Effector memory CD4-positive, alpha-beta T cell (primary cell): ENCODE results near the gene RPL3.
A peak's percentile ranks its signal among the peaks of the same experiment; 100 is the strongest.

Source experiments
- DNase-seq, 3 donors: peaks; one replicate each; pipeline ENCODE4 v3.0.0-alpha.2; 2020
- H3K27ac ChIP-seq: 2 replicates; pipeline ENCODE4 v1.7.0; 2013; ENCODE audit warnings: mild to moderate bottlenecking, low read length, moderate library complexity; ENCODE audit not compliant: insufficient read depth, poor library complexity, severe bottlenecking
- H3K27me3 ChIP-seq: replicated peaks from 2 replicates; pipeline ENCODE4 v1.7.0; 2013; ENCODE audit warnings: mild to moderate bottlenecking, low read length; ENCODE audit not compliant: insufficient read depth, control insufficient read depth, poor library complexity, severe bottlenecking
- H3K36me3 ChIP-seq: 2 replicates; pipeline ENCODE4 v1.7.0; 2013; ENCODE audit warnings: mild to moderate bottlenecking, low read length, moderate library complexity; ENCODE audit not compliant: control insufficient read depth, insufficient read depth
- H3K4me1 ChIP-seq: 2 replicates; pipeline ENCODE4 v1.7.0; 2013; ENCODE audit warnings: low read length, mild to moderate bottlenecking; ENCODE audit not compliant: control insufficient read depth, insufficient read depth, poor library complexity, severe bottlenecking
- H3K4me3 ChIP-seq: 2 replicates; pipeline ENCODE4 v1.7.0; 2013; ENCODE audit warnings: low read length, low read depth, mild to moderate bottlenecking; ENCODE audit not compliant: insufficient read depth, poor library complexity, severe bottlenecking
- H3K9me3 ChIP-seq: 2 replicates; pipeline ENCODE4 v1.7.0; 2013; ENCODE audit warnings: mild to moderate bottlenecking, low read length, moderate library complexity; ENCODE audit not compliant: control insufficient read depth
- total RNA-seq, 3 donors: gene quantifications; one replicate each; lab custom pipeline; 2026; lab: John Stamatoyannopoulos, UW

Gene RPL3
- total RNA-seq: 2,088 to 2,666 (median 2,271) reads per million in 3 donors

DNA sequence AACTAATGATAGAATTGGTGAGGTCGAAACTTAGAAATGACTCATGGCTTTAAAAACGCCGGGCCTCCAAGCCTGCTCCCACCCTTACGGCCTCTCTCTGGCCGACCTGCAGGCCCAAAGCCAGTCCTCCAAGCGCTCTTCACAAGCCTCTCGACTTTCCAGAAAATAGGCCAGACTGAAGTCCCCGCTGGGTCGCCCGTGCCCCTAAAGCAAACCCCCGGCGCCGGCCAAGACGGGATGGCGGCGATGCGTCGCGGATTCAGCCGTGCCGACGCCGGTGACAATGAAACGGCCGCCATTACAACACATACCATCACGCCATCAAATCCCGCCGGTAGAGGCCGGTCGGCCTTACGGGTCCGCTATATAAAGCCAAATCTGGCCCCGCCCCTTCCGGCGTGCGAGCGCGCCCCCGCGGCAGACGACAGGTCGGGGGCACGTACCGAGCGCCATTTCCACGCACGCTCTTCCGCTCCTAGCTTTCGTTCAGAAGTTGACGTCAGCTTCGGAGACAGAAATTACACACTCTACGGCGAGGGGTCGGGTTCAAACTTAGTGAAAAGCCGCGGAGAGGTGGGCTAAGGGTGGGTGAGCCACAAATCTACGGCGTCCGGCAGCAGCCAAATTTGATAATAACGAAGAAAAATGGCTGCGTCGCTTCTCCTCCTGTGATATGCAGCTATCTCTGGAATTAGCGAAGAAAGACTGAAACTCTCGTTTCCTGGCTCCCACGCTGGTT, at the start of gene RPL3:
Gene RPL3 (minus strand): TSS at position 340 of the 739 bp plus-strand sequence. CDS start 26 bp downstream, at position 314.
- H3K4me1 ChIP-seq: peaks cover 40% of the 10 kb centered on the region
- no peaks in the 10 kb centered on the region for H3K27me3 ChIP-seq
- no peaks in the 10 kb centered on the region for H3K9me3 ChIP-seq

DNA sequence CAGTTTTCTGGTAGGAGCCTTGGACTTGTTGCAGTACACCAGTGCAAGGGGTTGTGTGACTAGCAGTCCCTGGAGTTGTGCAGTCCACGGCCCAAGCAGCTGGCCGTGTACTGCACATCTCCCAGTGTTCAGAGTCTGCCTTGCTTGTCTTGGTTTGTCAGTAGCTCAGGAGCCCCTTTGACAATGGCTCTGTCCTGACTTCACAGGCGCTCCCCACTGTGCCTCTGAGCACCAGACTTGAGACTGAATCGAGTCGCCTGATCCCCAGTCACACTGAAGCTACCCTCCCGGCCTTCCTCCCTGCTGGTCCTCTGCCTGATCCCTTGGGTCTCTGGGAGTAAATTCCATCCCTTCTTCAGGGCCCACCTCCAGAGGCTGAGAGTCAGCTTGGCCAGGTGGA, 49.8 kb upstream of the RPL3 start:
- no peak for DNase-seq
- no peak overlapping the region for H3K27ac ChIP-seq
- no peaks in the 10 kb centered on the region for H3K27me3 ChIP-seq
- no peak overlapping the region for H3K4me3 ChIP-seq
- H3K9me3 ChIP-seq: no peaks in the 10 kb centered on the region
- no peaks in the 10 kb centered on the region for H3K4me1 ChIP-seq
- no peaks in the 10 kb centered on the region for H3K36me3 ChIP-seq

More for the DNA sequence above, at the start of gene RPL3:
- Histone ChIP-seq H3K27ac (peak within 1 kb of the TSS; percentile 91), H3K4me3 (peak within 1 kb of the TSS; percentile 85), H3K36me3 (peaks cover 42% of the 10 kb centered on the region)
- DNase-seq: peak; percentile 92 to 97 (median 94)

DNA sequence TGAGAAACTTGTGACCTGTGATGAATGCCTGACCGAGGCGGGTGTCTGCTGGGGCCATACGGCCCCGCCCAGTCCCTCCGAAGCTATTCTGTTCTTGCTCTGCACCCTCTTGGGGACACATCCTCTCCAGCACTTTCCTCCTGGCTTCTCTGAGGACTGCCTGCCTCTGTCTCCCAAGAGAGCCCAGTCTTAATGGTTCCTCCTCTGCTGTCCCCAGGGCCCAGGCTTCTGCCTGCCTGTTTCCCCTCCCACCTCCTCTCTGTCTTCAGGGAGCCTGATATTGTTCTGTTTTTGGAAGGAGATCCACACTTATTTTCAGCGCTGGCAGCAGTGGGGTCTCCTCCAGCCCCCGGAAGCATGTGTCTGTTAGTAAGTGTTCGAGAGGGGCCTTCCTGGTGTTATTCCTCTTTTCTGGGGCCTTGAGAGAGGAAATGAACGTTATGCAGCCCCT, 49.1 kb upstream of the RPL3 start:
- H3K4me3 ChIP-seq: no peak overlapping the region
- DNase-seq: no peak
- H3K36me3 ChIP-seq: no peaks in the 10 kb centered on the region
- H3K27me3 ChIP-seq: no peaks in the 10 kb centered on the region
- H3K27ac ChIP-seq: no peak overlapping the region
- no peaks in the 10 kb centered on the region for H3K9me3 ChIP-seq
- H3K4me1 ChIP-seq: no peaks in the 10 kb centered on the region

DNA sequence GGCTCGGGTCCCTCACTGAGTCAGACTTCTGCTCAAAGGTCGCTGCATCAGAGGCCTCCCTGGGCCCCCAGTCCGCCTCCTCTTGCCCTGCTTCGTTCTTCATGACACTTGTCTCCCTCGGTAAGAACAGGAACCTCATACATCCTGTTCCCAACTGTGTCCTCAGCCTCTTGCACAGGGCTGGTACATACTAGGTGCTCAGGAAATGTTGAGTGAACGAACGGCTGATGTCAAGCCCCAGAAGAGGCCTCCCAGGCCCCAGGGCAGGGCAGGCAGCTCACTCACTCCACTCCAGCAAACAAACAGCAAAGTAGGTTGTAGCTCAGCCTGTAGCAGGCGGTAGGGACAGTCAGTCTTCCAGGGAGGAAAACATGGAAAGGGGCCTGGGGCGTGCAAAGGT, 47.6 kb upstream of the RPL3 start:
- no peaks in the 10 kb centered on the region for H3K36me3 ChIP-seq
- H3K27ac ChIP-seq: no peak overlapping the region
- no peaks in the 10 kb centered on the region for H3K9me3 ChIP-seq
- H3K4me1 ChIP-seq: no peaks in the 10 kb centered on the region
- DNase-seq: no peak
- H3K4me3 ChIP-seq: no peak overlapping the region
- no peaks in the 10 kb centered on the region for H3K27me3 ChIP-seq

DNA sequence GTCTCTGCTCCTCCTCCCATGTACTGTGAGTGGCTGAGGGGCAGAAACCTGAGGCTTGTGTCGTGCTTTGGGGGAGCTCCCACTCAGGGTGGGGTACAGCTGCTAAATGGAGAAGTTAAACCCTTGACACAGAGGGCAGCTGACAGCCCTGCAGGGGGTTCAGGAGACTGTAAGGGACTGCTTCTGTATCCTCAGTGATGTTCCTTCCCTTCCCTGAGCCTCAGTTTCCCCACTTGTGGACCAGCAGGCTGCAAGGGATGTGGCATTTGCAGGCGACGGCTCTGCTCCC, 46.0 kb upstream of the RPL3 start:
- H3K36me3 ChIP-seq: no peaks in the 10 kb centered on the region
- H3K4me1 ChIP-seq: no peaks in the 10 kb centered on the region

DNA sequence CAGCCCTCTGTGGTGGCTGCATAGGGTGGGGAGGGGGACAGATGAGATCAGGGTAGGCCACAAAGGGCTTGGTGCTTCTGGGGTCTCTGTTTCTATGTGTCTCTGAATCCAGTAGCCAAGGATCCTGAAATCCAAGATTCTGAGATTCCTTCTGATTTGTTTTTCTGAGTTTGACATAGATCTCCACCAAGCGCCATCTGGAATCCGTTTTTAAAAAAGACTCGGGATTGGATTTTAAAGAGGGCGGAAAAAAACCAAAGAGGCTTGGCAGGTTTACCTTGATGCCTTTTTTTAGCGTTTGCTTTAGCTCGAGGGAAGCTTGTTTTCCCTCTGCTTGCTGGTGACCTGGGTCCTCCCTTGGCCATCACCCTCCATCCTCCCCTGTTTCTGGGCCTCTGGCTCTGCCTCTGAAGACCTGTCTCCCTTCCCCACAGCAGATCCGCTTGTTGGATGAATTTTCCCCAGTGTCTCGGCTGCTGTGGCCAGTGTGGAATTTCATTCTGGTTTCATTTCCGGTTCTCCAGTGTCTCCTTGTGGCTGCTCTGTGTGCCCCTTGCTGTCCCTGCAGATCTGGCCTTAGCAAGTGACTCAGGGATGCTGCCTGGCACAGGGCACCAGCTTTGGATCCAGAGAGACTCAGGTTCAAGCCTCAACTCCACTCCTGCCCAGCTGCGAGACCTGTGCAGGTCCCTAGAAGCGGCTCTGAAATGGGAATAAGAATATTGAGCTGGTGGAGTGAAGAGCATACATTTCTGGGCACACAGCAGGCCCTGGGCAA, 45.5 kb upstream of the RPL3 start:
- no peak overlapping the region for H3K4me3 ChIP-seq
- H3K36me3 ChIP-seq: no peaks in the 10 kb centered on the region
- no peak for DNase-seq
- no peaks in the 10 kb centered on the region for H3K4me1 ChIP-seq
- H3K9me3 ChIP-seq: no peaks in the 10 kb centered on the region
- H3K27ac ChIP-seq: no peak overlapping the region
- H3K27me3 ChIP-seq: no peaks in the 10 kb centered on the region

More for the DNA sequence above, 46.0 kb upstream of the RPL3 start:
- no peak overlapping the region for H3K27ac ChIP-seq
- DNase-seq: no peak
- H3K9me3 ChIP-seq: no peaks in the 10 kb centered on the region
- H3K4me3 ChIP-seq: no peak overlapping the region
- no peaks in the 10 kb centered on the region for H3K27me3 ChIP-seq

DNA sequence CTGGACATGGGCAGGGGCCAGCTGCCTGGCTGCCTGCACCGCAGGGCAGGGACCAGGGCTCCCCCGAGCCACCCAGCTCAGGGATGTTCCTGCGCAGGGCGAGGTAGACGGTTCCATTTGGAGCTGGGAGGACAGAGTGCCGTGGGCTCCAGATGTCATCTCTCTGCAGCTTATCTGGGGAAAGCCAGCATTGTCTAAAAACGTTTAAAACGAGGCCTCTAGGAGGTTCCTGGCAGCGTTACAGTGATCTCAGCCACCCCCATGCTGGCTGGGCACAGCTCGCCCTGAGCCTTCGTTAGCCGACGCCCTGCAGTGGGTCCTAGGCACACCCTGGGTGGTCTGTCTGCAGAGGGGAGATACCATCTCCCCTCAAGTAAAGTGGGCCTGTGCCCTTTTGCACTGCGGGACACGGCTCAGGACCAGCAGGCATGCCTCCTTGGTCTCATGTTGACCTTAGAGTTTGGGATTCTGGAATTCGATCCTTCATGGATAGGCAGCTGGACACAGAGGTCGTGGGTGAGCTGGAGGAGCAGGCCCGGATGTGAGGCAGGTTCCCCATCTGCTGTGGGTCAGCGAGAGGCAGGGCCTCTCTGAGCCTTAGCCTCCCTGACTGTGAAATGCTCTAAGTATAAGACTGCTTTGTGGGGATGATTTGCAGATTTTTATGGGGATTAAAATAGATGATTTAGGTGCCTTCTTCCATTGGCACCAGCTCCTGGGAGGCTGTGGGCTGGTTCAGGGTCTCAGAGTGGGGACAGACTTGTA, 44.5 kb upstream of the RPL3 start:
- Histone ChIP-seq H3K9me3 (no peaks in the 10 kb centered on the region), H3K27ac (no peak overlapping the region), H3K4me1 (no peaks in the 10 kb centered on the region), H3K27me3 (no peaks in the 10 kb centered on the region), H3K36me3 (no peaks in the 10 kb centered on the region), H3K4me3 (no peak overlapping the region)
- no peak for DNase-seq

DNA sequence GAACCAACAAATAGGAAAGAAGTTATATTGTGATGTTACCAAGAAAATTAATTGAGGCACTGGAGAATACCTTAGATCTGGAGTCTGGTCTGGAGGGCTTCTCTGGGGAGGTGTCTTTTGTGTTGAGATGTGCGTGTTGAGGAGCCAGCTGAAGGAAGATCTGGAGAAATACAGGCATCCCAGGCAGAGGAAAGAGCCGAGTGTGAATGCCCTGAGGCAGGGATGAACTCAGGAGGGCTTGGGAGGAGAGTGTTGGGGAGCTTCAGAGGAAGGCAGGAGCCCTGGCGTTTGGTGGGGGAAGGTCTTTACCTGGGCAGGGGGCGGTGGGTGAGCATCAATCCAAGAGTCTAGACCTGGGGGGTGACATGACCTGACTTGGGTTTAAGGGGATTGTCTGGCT, 43.5 kb upstream of the RPL3 start:
- no peak for DNase-seq
- Histone ChIP-seq H3K36me3 (no peaks in the 10 kb centered on the region), H3K4me1 (no peaks in the 10 kb centered on the region), H3K4me3 (no peak overlapping the region), H3K27me3 (no peaks in the 10 kb centered on the region), H3K9me3 (no peaks in the 10 kb centered on the region), H3K27ac (no peak overlapping the region)

DNA sequence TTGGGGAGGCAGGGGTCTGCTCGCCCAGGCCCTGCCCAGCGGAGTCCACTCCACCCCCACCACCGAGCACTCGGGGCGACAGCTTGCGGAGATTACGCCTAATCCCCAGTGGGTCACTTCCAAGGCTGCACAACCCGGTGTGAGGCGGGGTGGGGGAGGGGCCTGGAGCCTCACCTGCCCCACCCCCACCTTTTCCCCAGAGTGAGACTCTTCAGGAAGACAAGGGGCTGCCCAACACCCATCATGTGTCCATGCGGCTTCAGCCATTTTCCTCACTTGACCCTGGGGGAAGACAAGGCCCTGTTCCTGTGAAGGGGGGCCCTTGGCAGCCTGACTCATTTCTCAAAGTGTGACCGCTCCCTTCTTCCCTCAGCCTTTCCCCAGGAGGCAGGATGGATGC, 42.8 kb upstream of the RPL3 start:
- Histone ChIP-seq H3K27ac (no peak overlapping the region), H3K27me3 (no peaks in the 10 kb centered on the region), H3K36me3 (no peaks in the 10 kb centered on the region), H3K4me1 (no peaks in the 10 kb centered on the region), H3K9me3 (no peaks in the 10 kb centered on the region), H3K4me3 (no peak overlapping the region)
- DNase-seq: no peak

DNA sequence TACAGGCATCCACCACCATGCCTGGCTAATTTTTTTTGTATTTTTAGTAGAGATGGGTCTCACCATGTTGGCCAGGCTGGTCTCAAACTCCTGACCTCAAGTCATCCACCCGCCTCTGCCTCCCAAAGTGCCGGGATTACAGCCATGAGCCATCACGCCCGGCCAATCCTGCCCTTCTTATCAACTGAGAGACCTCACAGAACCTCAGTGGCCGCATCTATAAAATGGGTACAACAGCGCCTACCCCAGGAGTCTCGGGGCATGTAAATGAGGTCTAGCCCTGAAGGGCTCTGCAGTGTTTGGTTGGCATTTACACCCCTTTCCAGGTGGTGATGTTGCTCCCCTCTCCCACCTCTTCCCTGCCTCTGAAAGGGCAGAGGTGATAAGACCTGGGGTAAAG, 42.1 kb upstream of the RPL3 start:
- H3K4me1 ChIP-seq: no peaks in the 10 kb centered on the region
- H3K9me3 ChIP-seq: no peaks in the 10 kb centered on the region
- no peak for DNase-seq

More for the DNA sequence above, 42.1 kb upstream of the RPL3 start:
- H3K4me3 ChIP-seq: no peak overlapping the region
- H3K36me3 ChIP-seq: no peaks in the 10 kb centered on the region
- H3K27me3 ChIP-seq: no peaks in the 10 kb centered on the region
- no peak overlapping the region for H3K27ac ChIP-seq
